GM19240 (cell line): ENCODE results near the gene HTR7.

Experiments used
- DNase-seq: peaks from one replicate; pipeline ENCODE4 v3.0.0; 2011; ENCODE audit warnings: low spot score; ENCODE audit not compliant: insufficient read length

Gene HTR7

DNA sequence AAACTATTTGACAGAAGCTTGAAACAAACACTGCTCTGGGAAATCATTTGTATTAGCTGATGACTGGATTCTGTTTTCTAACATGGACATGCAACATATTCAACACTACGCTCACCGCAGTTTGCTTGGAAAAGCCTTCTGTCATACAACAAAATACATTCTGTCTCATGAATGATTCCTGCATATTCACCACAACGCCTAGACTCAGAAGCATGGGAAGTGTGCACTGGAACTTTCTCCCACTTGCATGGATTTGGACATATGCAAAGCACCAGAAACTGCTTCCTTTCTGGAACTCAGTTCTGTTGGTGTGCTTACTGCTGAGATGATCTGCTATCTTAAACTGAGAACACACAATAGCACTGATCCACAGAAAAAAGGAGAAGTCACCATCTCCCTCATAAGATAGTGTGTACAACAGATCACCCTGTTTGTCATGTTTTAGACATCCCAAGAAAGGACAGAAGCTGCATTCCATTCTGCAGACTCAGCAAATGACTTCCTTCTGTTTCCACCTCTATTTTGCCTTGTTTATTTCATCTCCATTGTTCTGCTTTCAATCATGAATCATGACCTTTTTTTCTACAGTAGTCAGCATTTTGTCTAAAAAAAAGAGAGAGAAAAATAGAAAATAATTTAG is 115.8 kb downstream of the HTR7 start:
- no peak for DNase-seq

DNA sequence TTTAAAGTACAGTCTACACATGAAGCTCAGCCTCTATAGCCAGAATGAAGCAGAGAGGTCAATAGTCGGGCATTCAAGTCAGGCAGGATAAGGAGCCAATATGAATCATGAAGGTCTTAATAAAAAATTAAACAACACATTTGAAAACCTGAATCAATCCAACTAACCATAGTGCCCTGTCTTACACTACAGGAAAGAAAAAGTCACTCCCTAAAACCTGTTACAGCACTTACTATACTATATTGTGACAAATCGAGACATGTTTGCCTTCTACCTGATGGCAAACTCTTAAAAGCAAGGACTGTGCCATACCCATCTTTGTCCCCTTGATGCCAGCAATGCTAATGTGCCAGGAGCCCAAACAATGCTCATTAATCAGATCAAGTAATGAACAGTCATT is 117.6 kb downstream of the HTR7 start:
- DNase-seq, result no peak

DNA sequence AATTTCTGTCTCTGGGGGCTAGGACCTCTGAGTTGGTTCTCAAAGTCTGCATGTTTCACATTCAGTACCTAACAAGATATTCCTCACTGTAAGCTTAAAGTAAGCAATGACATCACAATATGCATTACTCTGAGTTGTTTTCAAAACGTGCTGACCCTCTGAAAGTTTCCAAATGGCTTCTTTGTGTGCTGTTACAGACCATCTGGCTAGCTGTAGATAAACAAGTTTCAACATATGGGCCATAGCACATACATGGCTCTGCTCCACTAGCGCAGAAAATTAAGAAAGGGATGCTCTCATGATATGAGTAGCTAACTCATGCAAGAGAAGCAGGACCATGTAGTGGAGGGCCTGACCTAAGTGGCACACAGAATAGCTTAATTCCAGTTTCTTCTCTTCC is 119.0 kb downstream of the HTR7 start:
- DNase-seq, result no peak

DNA sequence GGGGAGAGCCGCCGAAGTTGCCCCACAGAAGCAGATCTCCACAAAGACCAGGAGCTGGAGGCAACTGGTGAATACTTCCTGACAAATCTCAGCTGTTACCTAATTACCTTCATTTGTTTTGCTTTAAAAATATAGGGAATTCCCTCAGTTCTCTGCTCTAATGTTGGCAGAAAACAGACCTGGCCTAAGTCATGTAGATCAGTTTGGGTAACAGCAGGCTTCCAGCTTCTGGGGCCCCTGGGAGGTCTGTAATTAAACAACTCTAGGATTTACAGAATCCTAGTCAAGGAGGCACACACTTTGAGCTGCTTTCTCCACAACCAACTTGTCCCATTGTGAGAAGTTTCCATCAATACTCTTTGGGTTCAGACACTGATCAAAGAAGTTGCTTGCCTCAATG is 123.4 kb downstream of the HTR7 start:
- no peak for DNase-seq

DNA sequence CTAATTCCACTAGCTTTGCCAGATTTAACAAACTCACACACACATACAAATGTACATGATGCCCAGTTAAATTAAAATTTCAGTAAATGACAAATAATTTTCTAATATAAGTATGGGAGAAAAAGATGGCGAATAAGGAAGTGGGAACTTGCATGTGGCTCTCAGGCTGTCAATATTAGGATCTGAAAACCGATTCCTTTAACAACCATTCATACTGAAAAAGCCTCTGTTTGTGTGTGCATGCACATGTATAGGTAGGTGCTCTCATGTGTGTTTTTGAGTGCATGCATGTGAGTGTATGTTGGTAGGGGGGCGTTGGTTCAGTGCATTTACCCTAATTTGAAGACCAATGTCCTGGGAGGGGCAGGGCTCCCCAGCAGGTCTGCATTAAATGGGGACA is 125.3 kb downstream of the HTR7 start:
- DNase-seq, result no peak

DNA sequence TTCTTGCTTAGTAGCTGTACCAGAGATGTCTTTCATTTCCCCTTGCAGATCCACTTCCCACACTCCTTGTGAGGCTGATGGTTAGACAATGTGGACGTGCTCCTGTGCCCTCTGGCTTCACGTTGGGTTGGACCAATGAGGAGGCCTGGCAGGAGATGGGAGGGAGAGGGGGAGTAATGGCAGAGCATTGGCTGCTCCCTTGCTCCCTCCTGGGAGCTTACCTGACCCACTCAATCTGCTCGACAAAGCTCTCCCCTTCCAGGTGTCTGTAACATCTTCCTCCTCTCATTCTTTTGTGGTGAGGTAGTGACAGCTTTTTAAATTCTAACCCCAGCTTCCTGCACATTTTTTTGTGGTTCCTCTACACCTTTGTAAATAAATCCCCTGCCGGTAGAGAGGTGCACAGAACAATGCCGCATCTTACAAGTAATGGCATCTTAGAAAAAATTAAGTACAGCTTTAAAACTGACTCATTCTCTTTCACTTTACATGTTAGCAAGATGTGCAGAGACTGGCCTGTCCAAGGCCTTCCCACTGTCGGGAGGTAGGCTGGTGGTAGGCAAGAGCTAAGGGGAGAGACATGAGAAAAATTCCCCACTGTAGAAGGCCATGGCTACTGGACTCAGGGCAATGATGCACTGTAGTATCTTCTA is 134.3 kb downstream of the HTR7 start:
- DNase-seq, result no peak

DNA sequence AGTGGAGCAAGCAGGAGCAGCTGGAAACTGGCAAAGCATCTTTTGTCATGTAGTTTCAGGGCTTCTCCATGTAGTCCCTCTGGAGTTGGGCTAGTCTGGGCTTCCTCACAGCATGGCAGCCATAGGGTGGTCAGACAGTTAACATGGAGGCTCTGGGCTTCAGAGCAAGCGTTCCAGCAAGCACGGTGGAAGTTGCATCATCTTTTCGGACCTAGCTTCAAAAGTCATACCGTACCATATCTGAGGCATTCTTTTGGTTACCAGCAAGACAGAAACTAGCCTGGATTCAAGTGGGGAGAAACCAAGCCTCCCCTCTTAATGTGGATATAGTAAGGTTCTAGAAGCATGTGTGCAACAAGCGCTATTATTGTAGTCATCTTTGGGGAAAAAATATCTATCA is 135.0 kb downstream of the HTR7 start:
- no peak for DNase-seq

DNA sequence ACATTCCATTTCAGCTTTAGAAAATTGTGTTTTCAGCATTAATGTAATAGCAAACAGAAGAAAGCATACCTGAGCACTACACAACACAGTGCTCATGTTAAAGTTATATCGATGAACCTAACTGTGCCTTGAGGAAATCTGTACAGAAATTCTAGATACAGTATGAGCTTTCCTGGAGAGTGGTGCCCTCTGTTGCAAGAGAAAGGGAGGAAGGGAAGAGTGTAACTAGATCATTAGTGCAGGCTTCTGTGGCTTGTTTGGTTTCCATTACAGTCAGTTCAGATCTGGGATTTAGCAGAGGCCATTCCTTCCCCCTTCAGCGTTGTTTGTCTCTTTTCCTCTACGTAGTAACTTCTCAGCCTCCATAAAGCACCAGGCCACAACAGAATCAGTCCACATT is 139.7 kb downstream of the HTR7 start:
- no peak for DNase-seq

DNA sequence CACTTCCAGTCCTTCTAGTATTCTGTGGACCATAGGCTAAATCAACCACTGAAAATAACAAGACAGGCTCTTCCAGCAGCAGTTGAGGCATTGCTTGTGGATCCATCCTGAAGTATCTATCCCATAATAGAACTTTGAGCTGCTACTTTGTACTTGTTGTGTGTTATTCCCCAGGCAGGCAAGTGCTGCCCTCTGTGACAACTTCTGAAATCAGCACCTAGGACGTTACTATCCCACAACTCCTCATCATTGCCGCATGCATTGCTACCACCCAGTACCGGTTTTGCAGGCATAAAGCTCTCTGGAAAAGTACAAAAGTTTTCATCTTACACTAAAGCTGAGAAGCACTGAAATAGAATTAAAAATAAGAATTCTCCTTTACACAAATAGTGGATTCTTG is 145.3 kb downstream of the HTR7 start:
- no peak for DNase-seq

DNA sequence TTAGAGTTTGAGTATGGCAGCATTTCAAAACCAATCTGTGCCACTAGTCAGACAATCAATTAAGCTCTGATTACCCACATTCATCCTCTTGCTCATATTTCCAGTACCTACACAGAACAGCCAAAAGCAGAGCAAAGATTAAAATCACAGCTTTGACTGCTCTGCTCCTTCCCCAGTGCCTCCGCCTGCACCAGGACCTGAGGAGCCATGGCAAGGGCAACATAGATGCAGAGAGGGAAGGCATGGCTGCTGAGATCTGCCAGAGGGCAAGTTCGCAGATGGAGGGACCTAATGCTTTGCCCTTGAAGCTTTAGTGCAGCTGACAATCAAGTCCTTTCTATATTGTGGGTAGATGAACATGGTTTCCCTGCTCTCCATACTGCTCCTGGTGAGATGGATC is 148.1 kb downstream of the HTR7 start:
- no peak for DNase-seq

DNA sequence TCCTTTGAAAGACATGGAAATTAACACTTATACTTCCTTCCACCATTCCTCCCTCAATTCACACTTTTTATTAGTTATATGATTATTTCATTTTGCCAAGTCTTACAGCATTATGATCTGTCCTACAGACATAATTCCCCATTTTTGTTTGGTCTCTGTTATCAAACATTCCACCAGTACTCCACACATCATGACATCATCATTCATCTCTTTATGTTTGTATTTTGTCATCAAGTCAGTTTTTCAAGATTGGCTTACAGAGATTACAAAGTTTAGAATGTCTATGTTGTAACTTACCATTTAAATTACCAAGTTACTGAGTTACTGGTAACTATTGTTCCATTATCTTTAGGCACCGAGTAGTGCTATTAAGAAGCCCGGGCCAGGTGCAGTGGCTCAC is 150.2 kb downstream of the HTR7 start:
- DNase-seq, result no peak

DNA sequence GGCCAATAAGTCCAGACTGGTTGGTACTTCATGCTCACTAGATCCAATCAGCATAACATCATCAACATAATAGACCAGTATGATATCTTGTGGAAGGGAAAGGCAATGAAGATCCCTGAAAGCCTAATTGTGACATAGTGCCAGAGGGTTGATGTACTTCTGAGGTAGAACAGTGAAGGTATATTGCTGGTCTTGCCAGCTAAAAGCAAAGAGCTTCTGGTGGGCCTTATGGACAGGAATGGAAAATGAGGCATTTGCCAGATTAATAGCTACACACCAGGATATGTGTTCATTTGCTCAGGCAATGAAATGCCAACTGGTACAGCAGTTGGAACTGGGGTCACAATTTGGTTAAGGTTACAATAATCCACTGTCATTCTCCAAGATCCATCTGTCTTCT is 156.4 kb downstream of the HTR7 start:
- no peak for DNase-seq

DNA sequence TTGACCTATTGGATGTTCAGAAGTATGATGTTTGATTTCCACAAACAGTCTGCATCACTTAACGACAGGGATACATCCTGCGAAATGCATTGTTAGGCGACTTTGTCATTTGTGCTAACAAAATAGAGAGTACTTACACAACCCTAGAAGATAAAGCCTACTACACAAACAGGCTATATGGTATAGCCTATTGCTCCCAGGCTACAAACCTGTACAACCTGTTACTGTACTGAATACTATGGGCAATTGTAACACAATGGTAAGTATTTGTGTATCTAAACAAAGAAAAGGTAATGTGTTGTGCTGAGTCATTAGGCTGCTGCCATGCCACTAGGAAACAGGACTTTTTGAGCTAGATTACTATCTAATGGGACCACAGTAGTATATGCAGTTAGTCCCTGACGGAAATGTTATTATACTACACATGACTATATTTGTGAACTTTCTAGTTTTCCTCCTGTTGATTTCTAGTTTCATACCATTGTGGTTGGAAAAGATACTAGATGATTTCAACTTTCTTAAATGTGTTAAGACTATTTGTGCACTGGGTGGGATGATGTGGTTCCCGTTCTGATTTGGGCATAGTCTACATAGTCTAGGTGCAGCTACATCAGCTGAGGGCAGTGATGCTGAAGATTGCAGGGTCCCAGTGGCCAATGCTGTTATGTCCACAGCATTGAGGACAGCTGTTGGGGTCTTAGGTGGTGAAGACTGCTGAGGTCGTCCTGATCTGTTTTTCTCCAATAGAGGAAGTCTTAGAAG is 161.7 kb downstream of the HTR7 start:
- no peak for DNase-seq
